HepG2 (cell line): ENCODE results near the gene PRKG1. TPM values are rescaled to one million over a fixed set of nuclear protein-coding genes. Genes with fewer than 3 reads are reported as not detected.

Experiments used
- ATAC-seq: fragments of 200-7000 bp; cut with Tn5 transposase; 3 replicates; pipeline ENCODE4 v1.9.1; 2020; ENCODE audit warnings: mild to moderate bottlenecking, moderate library complexity
- BruUV-seq: library from RNA; stranded (reverse); fragments of 400-500 nt; replicated peaks from 2 replicates; lab custom pipeline; 2021; lab: Mats Ljungman, UMichigan
- CTCF ChIA-PET: fragments of 300-600 bp; formaldehyde crosslinking; extraction: SDS; loops from one replicate; lab custom pipeline; 2021; ENCODE audit warnings: low total read pairs, inconsistent platforms, low intra/inter-chr PET ratio; lab: Yijun Ruan, JAX
- POLR2A ChIA-PET: fragments of 350-600 bp; sonication (Branson Sonifier 250); formaldehyde crosslinking; loops from one replicate; lab custom pipeline; 2020; ENCODE audit warnings: antibody characterized with exemption, inconsistent platforms; lab: Yijun Ruan, JAX
- DNase-seq: peaks from one replicate; pipeline ENCODE4 v3.0.0-alpha.2; 2015; ENCODE audit warnings: low spot score
- FAIRE-seq: peaks from 3 replicates; lab custom pipeline; 2011; peaks lifted over from hg19 to GRCh38; lab: Jason Lieb, UNC
- H2AFZ ChIP-seq: one replicate; pipeline ENCODE4 v1.6.1; 2011; ENCODE audit warnings: low read length, inconsistent platforms
- H3K27ac ChIP-seq: fragments of 300-600 bp; 3 replicates; pipeline ENCODE4 v1.8.0; 2011; ENCODE audit warnings: mixed run types, mild to moderate bottlenecking, mixed read lengths, low read length, inconsistent platforms; ENCODE audit not compliant: insufficient read depth; ENCODE audit errors: extremely low read length
- H3K27me3 ChIP-seq, 2 experiments: fragments of 200-600 bp in 1 of 2; 2 replicates in 1 of 2; 3 replicates in 1 of 2; pipeline versions ENCODE4 v1.6.0 to v1.8.0; 2011; ENCODE audit warnings: low read length in 2 of 2, mild to moderate bottlenecking in 2 of 2, moderate library complexity in 2 of 2, inconsistent platforms in 1 of 2; ENCODE audit not compliant: insufficient read depth in 2 of 2, control insufficient read depth in 1 of 2
- H3K36me3 ChIP-seq, 2 experiments: fragments of 200-600 bp in 1 of 2; replicated peaks in 1 of 2; 2 replicates in 1 of 2; 3 replicates in 1 of 2; pipeline versions ENCODE4 v1.5.1 to v1.8.0; 2011; ENCODE audit warnings: low read length in 2 of 2, inconsistent platforms in 1 of 2; ENCODE audit not compliant: insufficient read depth in 2 of 2, control insufficient read depth in 1 of 2
- H3K4me1 ChIP-seq: 2 replicates; pipeline ENCODE4 v1.5.1; 2012; ENCODE audit warnings: low read length, inconsistent platforms; ENCODE audit not compliant: insufficient read depth
- H3K4me2 ChIP-seq: 2 replicates; pipeline ENCODE4 v1.6.0; 2011; ENCODE audit warnings: low read depth, low read length, inconsistent platforms
- H3K4me3 ChIP-seq, 3 experiments: fragments of 200-600 bp in 1 of 3; sonication (generic), shearing (Covaris generic) in 1 of 3; replicated peaks in 1 of 3; 2 replicates each; pipeline ENCODE4 v1.5.1; 2011 to 2016; ENCODE audit warnings: low read length in 3 of 3, inconsistent platforms in 2 of 3, low read depth in 2 of 3, mild to moderate bottlenecking in 2 of 3, control low read depth in 1 of 3, mixed read lengths in 1 of 3; ENCODE audit not compliant: insufficient read depth in 1 of 3
- H3K79me2 ChIP-seq: one replicate; pipeline ENCODE4 v1.6.1; 2011; ENCODE audit warnings: low read length, inconsistent platforms; ENCODE audit not compliant: insufficient read depth
- H3K9ac ChIP-seq: 2 replicates; pipeline ENCODE4 v1.6.0; 2011; ENCODE audit warnings: mild to moderate bottlenecking, low read depth, low read length, inconsistent platforms; ENCODE audit not compliant: insufficient read depth
- H3K9me3 ChIP-seq: 2 replicates; pipeline ENCODE4 v1.5.1; 2012; ENCODE audit warnings: mild to moderate bottlenecking, low read length
- H4K20me1 ChIP-seq: 2 replicates; pipeline ENCODE4 v1.6.0; 2011; ENCODE audit warnings: inconsistent platforms, mild to moderate bottlenecking, low read length, moderate library complexity; ENCODE audit not compliant: insufficient read depth
- ATAD3A ChIP-seq: sonication (generic); formaldehyde crosslinking; IDR thresholded peaks from 2 replicates; pipeline ENCODE4 v1.4.0; 2020; ENCODE audit warnings: missing genetic modification reagents
- MTF2 ChIP-seq: sonication (generic); formaldehyde crosslinking; IDR thresholded peaks from 2 replicates; pipeline ENCODE4 v1.5.0; 2020; ENCODE audit warnings: missing genetic modification reagents, borderline replicate concordance
- PBX2 ChIP-seq: IDR thresholded peaks from 2 replicates; pipeline ENCODE4 v1.6.1; 2016; ENCODE audit warnings: control low read depth
- RAD51 ChIP-seq: fragments of 450-650 bp; IDR thresholded peaks from 2 replicates; pipeline ENCODE4 v1.6.1; 2016; ENCODE audit warnings: borderline replicate concordance
- RARG ChIP-seq: sonication (generic); formaldehyde crosslinking; IDR thresholded peaks from 2 replicates; pipeline ENCODE4 v1.4.0; 2020; ENCODE audit warnings: low read depth, mild to moderate bottlenecking, missing genetic modification reagents
- SALL1 ChIP-seq: sonication (generic); formaldehyde crosslinking; IDR thresholded peaks from 2 replicates; pipeline ENCODE4 v1.8.0; 2022; ENCODE audit warnings: mild to moderate bottlenecking, missing genetic modification reagents
- SMAD3 ChIP-seq: sonication (generic); formaldehyde crosslinking; IDR thresholded peaks from 2 replicates; pipeline ENCODE4 v1.4.0; 2020; ENCODE audit warnings: missing genetic modification reagents
- SOX5 ChIP-seq: IDR thresholded peaks from 2 replicates; pipeline ENCODE4 v1.6.1; 2016; ENCODE audit warnings: borderline replicate concordance
- ZC3H4 ChIP-seq: sonication (generic); formaldehyde crosslinking; IDR thresholded peaks from 2 replicates; pipeline ENCODE4 v1.4.0; 2020; ENCODE audit warnings: missing genetic modification reagents, borderline replicate concordance
- ZHX2 ChIP-seq, 2 experiments: sonication (generic) in 1 of 2; formaldehyde crosslinking in 1 of 2; IDR thresholded peaks; 2 replicates each; pipeline versions ENCODE4 v1.6.1 to v1.9.0; 2014 to 2022; ENCODE audit warnings: antibody characterized with exemption in 1 of 2, borderline replicate concordance in 1 of 2, inconsistent platforms in 1 of 2, low read depth in 1 of 2, missing genetic modification reagents in 1 of 2
- ZNF256 ChIP-seq: sonication (generic); formaldehyde crosslinking; conservative IDR thresholded peaks from 2 replicates; pipeline ENCODE4 v1.4.0; 2020; ENCODE audit warnings: missing genetic modification reagents
- ZNF264 ChIP-seq: sonication (generic); formaldehyde crosslinking; IDR thresholded peaks from 2 replicates; pipeline ENCODE4 v1.4.0; 2020; ENCODE audit warnings: missing genetic modification reagents
- ZNF572 ChIP-seq: sonication (generic); formaldehyde crosslinking; IDR thresholded peaks from 2 replicates; pipeline ENCODE4 v1.5.1; 2020; ENCODE audit warnings: mild to moderate bottlenecking, missing genetic modification reagents
- WGBS: methylation state at CpG from one replicate; pipeline ENCODE4 v1.1.6; 2017; ENCODE audit warnings: low lambda C conversion rate; 5-methylcytosine and 5-hydroxymethylcytosine counted together
- in situ Hi-C: cut with HindIII; loops from 2 replicates; pipeline ENCODE4 v1.10.0; 2017; ENCODE audit warnings: low pct_unique_long_range_greater_than_20kb; ENCODE audit not compliant: extremely low pct_ligation_motif_present
- intact Hi-C: fragments of 100-400 bp; cut with micrococcal nuclease; formaldehyde crosslinking; loops from one replicate; pipeline ENCODE4 v1.10.0; 2022; ENCODE audit not compliant: unreplicated experiment
- polyA plus RNA-seq, 8 experiments: library from polyadenylated mRNA; depleted of rRNA in 3 of 8; stranded (reverse) in 7 of 8; unstranded in 1 of 8; fragments of >200 nt; fragmentation: Illumina TruSeq in 4 of 8; extraction: Trizol in 4 of 8; gene quantifications; 2 replicates each; pipeline versions ENCODE4 v1.2.1 to v1.2.3, GENCODE V29; 2011 to 2016; ENCODE audit warnings: low read depth in 4 of 8, missing spikeins in 1 of 8, mixed read lengths in 1 of 8; ENCODE audit not compliant: insufficient read depth in 1 of 8
- total RNA-seq, 5 experiments: library from RNA; depleted of rRNA; stranded (reverse); fragments of >200 nt; fragmentation: Illumina TruSeq; extraction: Trizol; gene quantifications; 2 replicates each; pipeline ENCODE4 v1.2.3, GENCODE V29; 2016; ENCODE audit warnings: low read depth in 1 of 5
- TF ChIP-seq, protein P1 (sequence below): sonication (generic); formaldehyde crosslinking; conservative IDR thresholded peaks from 2 replicates; pipeline ENCODE4 v1.8.0; 2022; ENCODE audit warnings: mild to moderate bottlenecking, moderate library complexity, missing genetic modification reagents

Gene PRKG1
- total and polyA plus RNA-seq, 2 of the 13 experiments (the other 11 are each of a cell fraction or from before 2014, with no cell fraction given), result 0.01 TPM; not detected in 1

GRCh38 chr10:51635436-51635835 is 561.1 kb downstream of the PRKG1 start (continued):
- TF ChIP-seq ZHX2 (IDR thresholded peaks at IDR 0.05; ENCODE audit: low read depth), result no peak
- no peak for TF ChIP-seq ZHX2 (CRISPR knock-in tag; IDR thresholded peaks at IDR 0.05; ENCODE audit: borderline replicate concordance)
- no peak for TF ChIP-seq MTF2
- TF ChIP-seq ZNF264 (CRISPR knock-in tag), result no peak
- no peak for TF ChIP-seq RAD51
- TF ChIP-seq, all 625 proteins: peak for 0

DNA sequence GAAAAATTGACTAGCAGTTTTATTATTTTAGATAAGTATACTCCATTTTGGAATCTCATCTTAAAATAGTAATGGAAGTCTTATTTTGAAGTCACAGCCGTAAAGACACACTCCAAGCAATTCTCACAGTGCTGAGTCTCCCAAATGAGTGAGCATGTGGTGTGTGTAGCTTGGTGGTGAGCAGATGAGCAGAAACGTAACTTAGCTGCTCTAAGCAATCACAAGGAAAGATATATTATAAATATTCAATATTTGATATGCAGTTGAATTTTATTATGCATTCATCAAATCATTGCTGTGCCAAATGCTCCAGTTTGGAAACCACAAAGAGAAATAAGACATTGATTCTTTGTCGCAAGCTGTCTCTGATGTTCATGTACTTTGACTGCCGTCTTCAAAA is 563.9 kb downstream of the PRKG1 start:
- TF ChIP-seq RARG (CRISPR knock-in tag) (no peak), ATAD3A (CRISPR knock-in tag) (no peak), SMAD3 (no peak), SOX5 (CRISPR knock-in tag) (no peak), SALL1 (CRISPR knock-in tag) (no peak), ZC3H4 (CRISPR knock-in tag) (no peak), ZNF256 (CRISPR knock-in tag) (no peak), ZNF572 (CRISPR knock-in tag) (no peak), PBX2 (CRISPR knock-in tag) (no peak)
- TF ChIP-seq, protein P1, sequence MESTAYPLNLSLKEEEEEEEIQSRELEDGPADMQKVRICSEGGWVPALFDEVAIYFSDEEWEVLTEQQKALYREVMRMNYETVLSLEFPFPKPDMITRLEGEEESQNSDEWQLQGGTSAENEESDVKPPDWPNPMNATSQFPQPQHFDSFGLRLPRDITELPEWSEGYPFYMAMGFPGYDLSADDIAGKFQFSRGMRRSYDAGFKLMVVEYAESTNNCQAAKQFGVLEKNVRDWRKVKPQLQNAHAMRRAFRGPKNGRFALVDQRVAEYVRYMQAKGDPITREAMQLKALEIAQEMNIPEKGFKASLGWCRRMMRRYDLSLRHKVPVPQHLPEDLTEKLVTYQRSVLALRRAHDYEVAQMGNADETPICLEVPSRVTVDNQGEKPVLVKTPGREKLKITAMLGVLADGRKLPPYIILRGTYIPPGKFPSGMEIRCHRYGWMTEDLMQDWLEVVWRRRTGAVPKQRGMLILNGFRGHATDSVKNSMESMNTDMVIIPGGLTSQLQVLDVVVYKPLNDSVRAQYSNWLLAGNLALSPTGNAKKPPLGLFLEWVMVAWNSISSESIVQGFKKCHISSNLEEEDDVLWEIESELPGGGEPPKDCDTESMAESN, result no peak
- Histone ChIP-seq H3K36me3 (no peaks in the 10 kb centered on the region), H3K27me3 (no peaks in the 10 kb centered on the region), H3K4me2 (no peak overlapping the region), H3K79me2 (no peaks in the 10 kb centered on the region), H3K4me3 (no peak overlapping the region), H3K27ac (no peak overlapping the region), H2AFZ (no peak overlapping the region), H3K4me1 (no peaks in the 10 kb centered on the region), H3K9me3 (no peaks in the 10 kb centered on the region), H3K9ac (no peak overlapping the region), H4K20me1 (no peaks in the 10 kb centered on the region)
- POLR2A ChIA-PET, result no interaction called here
- intact Hi-C loops (no loop called here), in situ Hi-C loops (no loop called here)
- DNase-seq (no peak), ATAC-seq (no peak), FAIRE-seq (no peak)
- WGBS, result 29% methylated on average over 4 of the region's 4 CpGs
- CTCF ChIA-PET, result no interaction called here
- BruUV-seq, result no TSS peak
